Measurements from ENCODE around the gene ANXA6.

ANXA6 gene

GRCh38 chr5:151151793-151152192 is 5.8 kb downstream of the ANXA6 start:
- no peak for TF ChIP-seq REST (IDR thresholded peaks at IDR 0.05; ENCODE audit: insufficient replicate concordance, low read depth)
- peak; percentile 80 for TF ChIP-seq SPI1 (IDR thresholded peaks at IDR 0.05; ENCODE audit: borderline replicate concordance, low read depth)
- no peak for TF ChIP-seq GABPA (IDR thresholded peaks at IDR 0.05; ENCODE audit: low read depth)
- TF ChIP-seq CTCF (IDR thresholded peaks at IDR 0.05; ENCODE audit: insufficient read depth, low read length) = no peak
- peak; percentile 86 for TF ChIP-seq POLR2AphosphoS5 (IDR thresholded peaks at IDR 0.05; ENCODE audit: low read depth)
- DNase-seq (ENCODE audit: low read depth in 1 of 2, low spot score in 1 of 2) = peak; percentile 97 to 98
- peak overlapping the region; percentile 92 for H3K27ac ChIP-seq (replicated peaks)
- no peaks in the 10 kb centered on the region for H3K27me3 ChIP-seq (ENCODE audit: insufficient read depth, poor library complexity, severe bottlenecking)
- no peak overlapping the region for H3K4me3 ChIP-seq (replicated peaks; ENCODE audit: insufficient read depth, low read length)

GRCh38 chr5:151151263-151151660 is 6.3 kb downstream of the ANXA6 start:
- no peaks in the 10 kb centered on the region for H3K27me3 ChIP-seq (ENCODE audit: insufficient read depth, poor library complexity, severe bottlenecking)
- TF ChIP-seq SPI1 (IDR thresholded peaks at IDR 0.05; ENCODE audit: borderline replicate concordance, low read depth) = no peak
- TF ChIP-seq CTCF (IDR thresholded peaks at IDR 0.05; ENCODE audit: insufficient read depth, low read length) = no peak
- no peak for DNase-seq (ENCODE audit: low read depth in 1 of 2, low spot score in 1 of 2)
- H3K27ac ChIP-seq (replicated peaks) = peak overlapping the region; percentile 92
- no peak overlapping the region for H3K4me3 ChIP-seq (replicated peaks; ENCODE audit: insufficient read depth, low read length)

- H3K27me3 ChIP-seq (ENCODE audit: insufficient read depth, poor library complexity, severe bottlenecking) = no peaks in the 10 kb centered on the region
- peak; percentile 74 to 99 for DNase-seq (ENCODE audit: low read depth in 1 of 2, low spot score in 1 of 2)
- no peak overlapping the region for H3K4me3 ChIP-seq (replicated peaks; ENCODE audit: insufficient read depth, low read length)
- TF ChIP-seq SPI1 (IDR thresholded peaks at IDR 0.05; ENCODE audit: borderline replicate concordance, low read depth) = peak; percentile 28; the same call in 1 of the 2 replicates
- TF ChIP-seq GABPA (IDR thresholded peaks at IDR 0.05; ENCODE audit: low read depth) = no peak
- peak; percentile 91 for TF ChIP-seq POLR2AphosphoS5 (IDR thresholded peaks at IDR 0.05; ENCODE audit: low read depth)
- no peak for TF ChIP-seq CTCF (IDR thresholded peaks at IDR 0.05; ENCODE audit: insufficient read depth, low read length)
- no peak for TF ChIP-seq REST (IDR thresholded peaks at IDR 0.05; ENCODE audit: insufficient replicate concordance, low read depth)
- peak overlapping the region; percentile 92 for H3K27ac ChIP-seq (replicated peaks)
These were observed 6.9 kb downstream of the ANXA6 start for GRCh38 chr5:151150471-151151262.
